Left forelimb (tissue), 1 donor: ENCODE results near the gene NOL11.
"Not testable (repeated sequence)": the region's sequence is repeated elsewhere in the genome, so short reads cannot be mapped to it uniquely, and the experiment has no call there.

ENCODE experiments used
- DNase-seq: peaks from one replicate; pipeline ENCODE4 v3.0.0-alpha.2; 2018; ENCODE audit warnings: low spot score

The NOL11 gene

GRCh38 chr17:67717624-67718324, at the start of gene NOL11:
NOL11 (plus strand) TSS chr17:67717936; CDS start chr17:67717948, 12 bp downstream.
- DNase-seq: peak; percentile 99

- DNase-seq: no peak
Measured at GRCh38 chr17:67671493-67671892, 46.2 kb upstream of the NOL11 start.

GRCh38 chr17:67672592-67673335, 45.0 kb upstream of the NOL11 start:
- DNase-seq: no peak

GRCh38 chr17:67675481-67675880, 42.3 kb upstream of the NOL11 start:
- no peak for DNase-seq

- DNase-seq: no peak
Measured at GRCh38 chr17:67676305-67676704, 41.4 kb upstream of the NOL11 start.

GRCh38 chr17:67678414-67678813, 39.3 kb upstream of the NOL11 start:
- DNase-seq: no peak

GRCh38 chr17:67679225-67679624, 38.5 kb upstream of the NOL11 start:
- no peak for DNase-seq

- DNase-seq: no peak
Measured at GRCh38 chr17:67679721-67680120, 38.0 kb upstream of the NOL11 start.

- DNase-seq: no peak
Measured at GRCh38 chr17:67680445-67681224, 37.1 kb upstream of the NOL11 start.

GRCh38 chr17:67682196-67682595, 35.5 kb upstream of the NOL11 start:
- DNase-seq: no peak

GRCh38 chr17:67685351-67685750, 32.4 kb upstream of the NOL11 start:
- no peak for DNase-seq

- DNase-seq: no peak
Measured at GRCh38 chr17:67686241-67686640, 31.5 kb upstream of the NOL11 start.

GRCh38 chr17:67687511-67687910, 30.2 kb upstream of the NOL11 start:
- DNase-seq: no peak

GRCh38 chr17:67689534-67690177, 28.1 kb upstream of the NOL11 start:
- DNase-seq: no peak

- DNase-seq: no peak
Measured at GRCh38 chr17:67693811-67694210, 23.9 kb upstream of the NOL11 start.

- no peak for DNase-seq
Measured at GRCh38 chr17:67696347-67696746, 21.4 kb upstream of the NOL11 start.

- DNase-seq: no peak
Measured at GRCh38 chr17:67696853-67697498, 20.8 kb upstream of the NOL11 start.

GRCh38 chr17:67700037-67700724, 17.6 kb upstream of the NOL11 start:
- DNase-seq: no peak

- no peak for DNase-seq
Measured at GRCh38 chr17:67700725-67701119, 17.0 kb upstream of the NOL11 start.

- DNase-seq: not testable (repeated sequence)
Measured at GRCh38 chr17:67702861-67703260, 14.9 kb upstream of the NOL11 start.

GRCh38 chr17:67707442-67707841, 10.3 kb upstream of the NOL11 start:
- DNase-seq: no peak
